KMS-11 (cell line): ENCODE data around the gene RASSF6.

Source experiments
- H2AFZ ChIP-seq: fragments of 200-600 bp; sonication (generic); 2 replicates; pipeline ENCODE4 v1.6.1; 2016; ENCODE audit warnings: antibody characterized with exemption, mixed run types, low read depth
- H3K27ac ChIP-seq: fragments of 200-600 bp; sonication (generic); 2 replicates; pipeline ENCODE4 v1.6.1; 2016; ENCODE audit warnings: mild to moderate bottlenecking, mixed run types
- H3K27me3 ChIP-seq: fragments of 200-600 bp; sonication (generic); 2 replicates; pipeline ENCODE4 v1.6.1; 2017; ENCODE audit warnings: mild to moderate bottlenecking, low read depth, mixed run types, moderate library complexity; ENCODE audit not compliant: insufficient read depth
- H3K36me3 ChIP-seq: fragments of 200-600 bp; sonication (generic); 2 replicates; pipeline ENCODE4 v1.6.1; 2017; ENCODE audit warnings: mild to moderate bottlenecking, mixed run types; ENCODE audit not compliant: insufficient read depth
- H3K4me1 ChIP-seq: fragments of 200-600 bp; sonication (generic); 2 replicates; pipeline ENCODE4 v1.6.1; 2016; ENCODE audit warnings: mild to moderate bottlenecking, low read depth, mixed run types; ENCODE audit not compliant: poor library complexity, severe bottlenecking
- H3K4me2 ChIP-seq: fragments of 200-600 bp; sonication (generic); 2 replicates; pipeline ENCODE4 v1.7.0; 2016; ENCODE audit warnings: mild to moderate bottlenecking, mixed run types
- H3K4me3 ChIP-seq: fragments of 200-600 bp; sonication (generic); IDR thresholded peaks from 2 replicates; pipeline ENCODE4 v1.6.1; 2017; ENCODE audit warnings: low read depth, low read length, mixed read lengths; ENCODE audit not compliant: insufficient read depth
- H3K79me2 ChIP-seq: fragments of 200-600 bp; sonication (generic); 2 replicates; pipeline ENCODE4 v1.6.1; 2016; ENCODE audit warnings: low read depth, mixed run types; ENCODE audit not compliant: insufficient read depth
- H3K9ac ChIP-seq: fragments of 200-600 bp; sonication (generic); 2 replicates; pipeline ENCODE4 v1.6.1; 2016; ENCODE audit warnings: mild to moderate bottlenecking, mixed run types
- H4K20me1 ChIP-seq: fragments of 200-600 bp; sonication (generic); 2 replicates; pipeline ENCODE4 v1.6.1; 2016; ENCODE audit warnings: mild to moderate bottlenecking, mixed run types; ENCODE audit not compliant: insufficient read depth
- TF ChIP-seq, protein P1 (sequence below): fragments of 200-600 bp; sonication (generic); conservative IDR thresholded peaks from 2 replicates; pipeline ENCODE4 v1.6.1; 2017; ENCODE audit warnings: low read depth, mild to moderate bottlenecking, antibody characterized with exemption, low read length, moderate library complexity, mixed read lengths

Gene RASSF6

DNA sequence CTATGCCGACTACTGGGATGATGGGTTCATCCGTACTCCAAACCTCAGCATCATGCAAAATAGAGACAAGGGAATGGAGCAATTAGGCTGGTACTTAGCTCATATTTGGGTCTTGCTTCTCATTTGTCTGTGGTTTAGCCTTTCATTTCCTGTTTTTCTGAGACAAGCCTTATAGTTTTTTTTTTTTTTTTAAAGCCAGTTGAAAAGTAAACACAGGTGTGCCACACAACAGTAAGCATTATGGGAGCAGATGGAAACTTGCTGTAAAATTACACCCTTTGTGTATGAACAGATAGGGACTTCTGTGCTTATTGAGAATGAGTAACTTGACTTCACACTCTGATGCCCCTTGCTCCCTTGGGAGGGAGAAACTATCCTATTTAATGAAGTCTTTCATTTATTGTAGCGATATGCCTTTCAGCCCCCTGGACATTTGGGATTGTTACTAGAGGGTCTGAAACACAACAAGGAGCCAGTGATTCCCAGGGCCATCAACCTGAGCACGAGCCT, 13.7 kb downstream of the RASSF6 start:
- Histone ChIP-seq H3K27me3 (no peaks in the 10 kb centered on the region), H3K9ac (no peak overlapping the region), H3K4me3 (no peak overlapping the region), H4K20me1 (no peaks in the 10 kb centered on the region), H3K27ac (no peak overlapping the region), H2AFZ (peak overlapping the region; percentile 8; the same call in 1 of the 2 replicates), H3K4me1 (peaks cover 50% of the 10 kb centered on the region), H3K36me3 (no peaks in the 10 kb centered on the region), H3K79me2 (no peaks in the 10 kb centered on the region), H3K4me2 (peak overlapping the region; percentile 37)
- TF ChIP-seq, protein P1, sequence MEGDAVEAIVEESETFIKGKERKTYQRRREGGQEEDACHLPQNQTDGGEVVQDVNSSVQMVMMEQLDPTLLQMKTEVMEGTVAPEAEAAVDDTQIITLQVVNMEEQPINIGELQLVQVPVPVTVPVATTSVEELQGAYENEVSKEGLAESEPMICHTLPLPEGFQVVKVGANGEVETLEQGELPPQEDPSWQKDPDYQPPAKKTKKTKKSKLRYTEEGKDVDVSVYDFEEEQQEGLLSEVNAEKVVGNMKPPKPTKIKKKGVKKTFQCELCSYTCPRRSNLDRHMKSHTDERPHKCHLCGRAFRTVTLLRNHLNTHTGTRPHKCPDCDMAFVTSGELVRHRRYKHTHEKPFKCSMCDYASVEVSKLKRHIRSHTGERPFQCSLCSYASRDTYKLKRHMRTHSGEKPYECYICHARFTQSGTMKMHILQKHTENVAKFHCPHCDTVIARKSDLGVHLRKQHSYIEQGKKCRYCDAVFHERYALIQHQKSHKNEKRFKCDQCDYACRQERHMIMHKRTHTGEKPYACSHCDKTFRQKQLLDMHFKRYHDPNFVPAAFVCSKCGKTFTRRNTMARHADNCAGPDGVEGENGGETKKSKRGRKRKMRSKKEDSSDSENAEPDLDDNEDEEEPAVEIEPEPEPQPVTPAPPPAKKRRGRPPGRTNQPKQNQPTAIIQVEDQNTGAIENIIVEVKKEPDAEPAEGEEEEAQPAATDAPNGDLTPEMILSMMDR: no peak

DNA sequence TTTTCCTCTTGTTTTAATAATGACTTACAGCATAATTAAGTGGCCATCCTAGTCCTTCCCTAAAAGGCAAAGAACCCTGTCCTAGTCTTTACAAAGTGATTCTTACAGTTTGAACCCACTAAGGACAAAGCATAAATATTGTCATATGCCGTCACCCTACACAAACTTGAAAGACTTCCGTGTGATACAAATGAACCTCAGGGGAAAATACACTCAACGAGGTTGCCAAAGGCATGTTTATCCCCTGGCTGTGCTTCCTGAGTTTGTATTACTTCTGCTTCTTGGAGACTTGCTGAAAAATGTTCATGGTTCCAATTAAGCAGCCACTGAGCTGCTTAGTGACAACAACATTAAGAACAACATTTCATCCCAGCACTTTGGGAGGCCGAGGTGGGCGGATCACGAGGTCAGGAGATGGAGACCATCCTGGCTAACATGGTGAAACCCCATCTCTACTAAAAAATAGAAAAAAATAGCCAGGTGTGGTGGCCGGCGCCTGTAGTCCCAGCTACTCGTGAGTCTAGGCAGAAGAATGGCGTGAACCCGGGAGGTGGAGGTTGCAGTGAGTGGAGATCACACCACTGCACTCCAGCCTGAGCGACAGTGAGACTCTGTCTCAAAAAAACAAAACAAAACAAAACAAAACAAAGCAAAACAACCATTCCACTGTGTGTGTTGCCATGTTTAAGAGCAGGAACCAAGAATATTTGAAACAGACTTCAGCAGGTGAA, 16.2 kb downstream of the RASSF6 start:
- no peak overlapping the region for H3K27ac ChIP-seq
- H3K9ac ChIP-seq: no peak overlapping the region
- H3K36me3 ChIP-seq: no peaks in the 10 kb centered on the region
- H3K27me3 ChIP-seq: no peaks in the 10 kb centered on the region
- H3K4me3 ChIP-seq: no peak overlapping the region
- no peak overlapping the region for H3K4me2 ChIP-seq
- H3K4me1 ChIP-seq: peaks cover 54% of the 10 kb centered on the region
- no peaks in the 10 kb centered on the region for H4K20me1 ChIP-seq
- TF ChIP-seq, protein P1: no peak
- H2AFZ ChIP-seq: no peak overlapping the region
- no peaks in the 10 kb centered on the region for H3K79me2 ChIP-seq

DNA sequence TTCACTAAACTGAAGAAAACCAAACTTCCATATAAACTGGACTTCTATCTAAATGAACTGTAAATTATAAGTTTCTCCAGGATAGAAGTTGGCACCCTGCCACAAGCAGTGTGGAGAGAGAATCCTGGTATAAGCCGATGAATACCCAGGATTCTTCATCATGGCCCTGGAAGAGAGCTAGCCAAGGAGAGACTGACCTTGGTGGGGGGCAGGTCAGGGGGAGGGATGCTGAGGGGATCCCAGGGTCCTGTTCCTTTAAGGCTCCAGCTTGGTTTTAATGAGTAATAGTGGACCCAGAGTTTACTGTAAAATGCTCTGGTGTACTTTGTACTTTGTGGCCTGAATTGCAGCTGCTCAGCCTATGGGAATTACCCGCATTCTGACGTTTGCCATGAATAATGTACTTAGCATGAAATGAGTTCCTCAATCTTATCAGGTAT, 16.9 kb downstream of the RASSF6 start:
- Histone ChIP-seq H3K4me1 (peaks cover 55% of the 10 kb centered on the region), H2AFZ (no peak overlapping the region), H4K20me1 (no peaks in the 10 kb centered on the region), H3K79me2 (no peaks in the 10 kb centered on the region), H3K27ac (no peak overlapping the region), H3K4me2 (no peak overlapping the region), H3K9ac (no peak overlapping the region), H3K36me3 (no peaks in the 10 kb centered on the region), H3K4me3 (no peak overlapping the region), H3K27me3 (no peaks in the 10 kb centered on the region)
- TF ChIP-seq, protein P1: no peak

DNA sequence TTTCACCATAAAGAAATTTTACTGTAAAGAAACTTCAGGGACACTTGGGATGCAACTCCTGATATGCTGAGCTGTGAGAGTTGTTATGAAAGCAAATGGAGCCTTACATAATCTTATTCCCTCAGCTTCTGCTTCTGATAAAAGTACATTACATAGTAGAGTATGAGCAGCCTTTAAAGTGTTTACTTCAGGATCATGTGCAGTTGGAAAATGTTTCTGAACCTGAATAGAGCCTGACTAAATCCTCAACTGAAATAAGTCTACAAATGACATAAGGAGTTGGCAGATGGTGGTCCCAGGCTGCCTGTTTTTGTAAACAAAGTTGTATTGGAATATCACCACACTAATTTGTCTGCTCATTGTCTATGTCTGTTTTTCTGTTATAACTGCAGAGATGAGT, 19.3 kb downstream of the RASSF6 start:
- Histone ChIP-seq H3K79me2 (no peaks in the 10 kb centered on the region), H3K4me3 (no peak overlapping the region), H3K4me1 (peaks cover 36% of the 10 kb centered on the region), H3K4me2 (no peak overlapping the region), H4K20me1 (no peaks in the 10 kb centered on the region), H3K27ac (no peak overlapping the region), H3K27me3 (no peaks in the 10 kb centered on the region), H3K36me3 (no peaks in the 10 kb centered on the region), H3K9ac (no peak overlapping the region), H2AFZ (no peak overlapping the region)
- TF ChIP-seq, protein P1: no peak
